HEK293 (cell line): Measurements from ENCODE around the gene RIPK3.

Experiments
- CTCF ChIA-PET: fragments of 350-600 bp; formaldehyde crosslinking; extraction: SDS; loops from one replicate; lab custom pipeline; 2021; ENCODE audit warnings: antibody characterized with exemption; lab: Yijun Ruan, JAX
- POLR2A ChIA-PET: fragments of 300-600 bp; formaldehyde crosslinking; extraction: SDS; loops from one replicate; lab custom pipeline; 2020; ENCODE audit warnings: antibody characterized with exemption, inconsistent platforms; lab: Yijun Ruan, JAX
- H3K27ac ChIP-seq: fragments of 200-500 bp; sonication (Bioruptor generic); 2 replicates; pipeline ENCODE4 v1.5.1; 2014; ENCODE audit warnings: low read depth, low read length, control low read depth, inconsistent platforms; ENCODE audit errors: extremely low read depth
- H3K36me3 ChIP-seq, 2 experiments: fragments of 200-500 bp in 1 of 2; sonication (Bioruptor generic) in 1 of 2; 1 replicate in 1 of 2; 2 replicates in 1 of 2; pipeline ENCODE4 v1.5.1; 2014 to 2017; ENCODE audit warnings: inconsistent platforms in 2 of 2, low read length in 2 of 2; ENCODE audit not compliant: control insufficient read depth in 2 of 2, insufficient read depth in 1 of 2
- H3K4me1 ChIP-seq: fragments of 200-500 bp; sonication (Bioruptor generic); 2 replicates; pipeline ENCODE4 v1.5.1; 2014; ENCODE audit warnings: mild to moderate bottlenecking, low read length, inconsistent platforms; ENCODE audit not compliant: control insufficient read depth, insufficient read depth
- H3K4me3 ChIP-seq: 2 replicates; pipeline ENCODE4 v1.5.1; 2011; ENCODE audit warnings: low read depth, mild to moderate bottlenecking, control low read depth, low read length, moderate library complexity
- H3K9me3 ChIP-seq: fragments of 200-500 bp; sonication (Bioruptor generic); 2 replicates; pipeline ENCODE4 v1.5.1; 2014; ENCODE audit warnings: low read depth, low read length, inconsistent platforms; ENCODE audit not compliant: control insufficient read depth, insufficient read depth
- EGR2 ChIP-seq: fragments of 450-650 bp; formaldehyde crosslinking; IDR thresholded peaks from 2 replicates; pipeline ENCODE4 v1.5.1; 2016; ENCODE audit warnings: low read depth, missing biosample characterization, missing genetic modification characterization
- KLF16 ChIP-seq: fragments of 450-650 bp; formaldehyde crosslinking; IDR thresholded peaks from 2 replicates; pipeline ENCODE4 v1.5.1; 2017; ENCODE audit warnings: missing biosample characterization, missing genetic modification characterization
- KLF17 ChIP-seq: fragments of 450-650 bp; formaldehyde crosslinking; IDR thresholded peaks from 2 replicates; pipeline ENCODE4 v1.5.1; 2016; ENCODE audit warnings: missing biosample characterization, missing genetic modification characterization
- OVOL3 ChIP-seq: fragments of 450-650 bp; formaldehyde crosslinking; IDR thresholded peaks from 2 replicates; pipeline ENCODE4 v1.5.1; 2016; ENCODE audit warnings: missing biosample characterization, missing genetic modification characterization
- REPIN1 ChIP-seq: fragments of 450-650 bp; formaldehyde crosslinking; IDR thresholded peaks from 2 replicates; pipeline ENCODE4 v1.5.1; 2017; ENCODE audit warnings: missing biosample characterization, missing genetic modification characterization, low read depth
- SCRT1 ChIP-seq: fragments of 450-650 bp; formaldehyde crosslinking; IDR thresholded peaks from 2 replicates; pipeline ENCODE4 v1.5.1; 2016; ENCODE audit warnings: missing biosample characterization, missing genetic modification characterization, borderline replicate concordance
- TCF7L2 ChIP-seq: IDR thresholded peaks from 2 replicates; pipeline ENCODE4 v1.6.1; 2011; ENCODE audit warnings: low read depth, mild to moderate bottlenecking, inconsistent platforms, low read length, moderate library complexity, borderline replicate concordance
- ZBTB49 ChIP-seq: fragments of 450-650 bp; formaldehyde crosslinking; IDR thresholded peaks from 2 replicates; pipeline ENCODE4 v1.5.1; 2016; ENCODE audit warnings: missing biosample characterization, missing genetic modification characterization, low read depth
- ZEB2 ChIP-seq: fragments of 450-650 bp; formaldehyde crosslinking; IDR thresholded peaks from 2 replicates; pipeline ENCODE4 v1.5.1; 2016; ENCODE audit warnings: missing biosample characterization, missing genetic modification characterization
- ZFP41 ChIP-seq: fragments of 450-650 bp; formaldehyde crosslinking; IDR thresholded peaks from 2 replicates; pipeline ENCODE4 v1.5.1; 2016; ENCODE audit warnings: missing biosample characterization, missing genetic modification characterization, borderline replicate concordance
- ZNF121 ChIP-seq: fragments of 450-650 bp; formaldehyde crosslinking; IDR thresholded peaks from 2 replicates; pipeline ENCODE4 v1.5.1; 2016; ENCODE audit warnings: missing biosample characterization, missing genetic modification characterization
- ZNF140 ChIP-seq: fragments of 450-650 bp; formaldehyde crosslinking; IDR thresholded peaks from 2 replicates; pipeline ENCODE4 v1.5.1; 2016; ENCODE audit warnings: missing biosample characterization, missing genetic modification characterization
- ZNF449 ChIP-seq: fragments of 450-650 bp; formaldehyde crosslinking; IDR thresholded peaks from 2 replicates; pipeline ENCODE4 v1.5.1; 2017; ENCODE audit warnings: missing biosample characterization, mild to moderate bottlenecking, missing genetic modification characterization, moderate library complexity
- ZNF654 ChIP-seq: fragments of 450-650 bp; formaldehyde crosslinking; IDR thresholded peaks from 2 replicates; pipeline ENCODE4 v1.5.1; 2016; ENCODE audit warnings: low read depth, missing biosample characterization, missing genetic modification characterization
- ZNF658 ChIP-seq: fragments of 450-650 bp; formaldehyde crosslinking; IDR thresholded peaks from 2 replicates; pipeline ENCODE4; 2016; ENCODE audit warnings: missing biosample characterization, missing genetic modification characterization
- ZNF704 ChIP-seq: fragments of 450-650 bp; formaldehyde crosslinking; IDR thresholded peaks from 2 replicates; pipeline ENCODE4 v1.5.1; 2016; ENCODE audit warnings: missing biosample characterization, missing genetic modification characterization
- ZNF776 ChIP-seq: fragments of 450-650 bp; formaldehyde crosslinking; IDR thresholded peaks from 2 replicates; pipeline ENCODE4 v1.5.0; 2017; ENCODE audit warnings: missing biosample characterization, missing genetic modification characterization, borderline replicate concordance

The RIPK3 gene

GRCh38 chr14:24293525-24293924, 46.3 kb downstream of the RIPK3 start:
- CTCF ChIA-PET = interaction anchor here (1.0 to 1.3 kb wide), 3 partner anchors 20 to 51 kb away, joined by 5 to 6 read pairs (median 6); partner anchors contain the start of gene TINF2
- peaks cover 3% of the 10 kb centered on the region; the same call in 1 of the 2 replicates for H3K4me1 ChIP-seq
- no peak overlapping the region for H3K27ac ChIP-seq
- TF ChIP-seq KLF17 (tag by site-specific recombination) (no peak), ZNF121 (tag by site-specific recombination) (peak; percentile 64; the same call in 1 of the 2 replicates), KLF16 (no peak)
- H3K4me3 ChIP-seq = no peak overlapping the region
- H3K36me3 ChIP-seq = peaks cover 10 to 61% of the 10 kb centered on the region in 2 experiments
- no peaks in the 10 kb centered on the region for H3K9me3 ChIP-seq
- POLR2A ChIA-PET = interaction anchor here (2.0 kb wide), 1 partner anchor 51 kb away, joined by 8 read pairs; the partner anchor contains the start of gene TINF2

GRCh38 chr14:24292118-24292807, 47.5 kb downstream of the RIPK3 start:
- CTCF ChIA-PET = interaction anchor here (1.0 to 1.6 kb wide), 6 partner anchors 15 to 139 kb away, joined by 5 to 7 read pairs (median 6); partner anchors contain the start of genes CIDEB and TINF2
- no peak overlapping the region for H3K27ac ChIP-seq
- TF ChIP-seq EGR2 (0 out of 2 replicates have a peak, but pooled peaks have one; percentile 19), ZNF140 (tag by site-specific recombination) (no peak), ZNF449 (tag by site-specific recombination) (no peak), OVOL3 (tag by site-specific recombination) (no peak), ZEB2 (tag by site-specific recombination) (no peak), ZNF654 (tag by site-specific recombination) (no peak), ZBTB49 (tag by site-specific recombination) (no peak), ZNF658 (tag by site-specific recombination) (no peak)
- TF ChIP-seq, all 188 proteins: peak for 1
- POLR2A ChIA-PET = interaction anchor here (0.9 to 2.0 kb wide), 2 partner anchors 21 to 50 kb away, joined by 3 to 8 read pairs; partner anchors contain the start of genes RABGGTA and TINF2
- no peak overlapping the region for H3K4me3 ChIP-seq
- peaks cover 3% of the 10 kb centered on the region; the same call in 1 of the 2 replicates for H3K4me1 ChIP-seq
- H3K9me3 ChIP-seq = no peaks in the 10 kb centered on the region
- peaks cover 10 to 61% of the 10 kb centered on the region in 2 experiments for H3K36me3 ChIP-seq

- peaks cover 10 to 56% of the 10 kb centered on the region in 2 experiments for H3K36me3 ChIP-seq
- no peak overlapping the region for H3K4me3 ChIP-seq
- ChIA-PET CTCF (interaction anchor here (1.2 to 1.6 kb wide), 3 partner anchors 16 to 140 kb away, joined by 6 to 7 read pairs (median 6); partner anchors contain the start of genes CIDEB and TINF2), POLR2A (interaction anchor here (0.9 to 2.0 kb wide), 2 partner anchors 21 to 49 kb away, joined by 3 to 8 read pairs; partner anchors contain the start of genes RABGGTA and TINF2)
- H3K27ac ChIP-seq = no peak overlapping the region
- no peaks in the 10 kb centered on the region for H3K9me3 ChIP-seq
- H3K4me1 ChIP-seq = peaks cover under 1% of the 10 kb centered on the region; the same call in 1 of the 2 replicates
- no peak for TF ChIP-seq ZNF776
- TF ChIP-seq TCF7L2 = no peak
- TF ChIP-seq ZNF704 (tag by site-specific recombination) = no peak
- no peak for TF ChIP-seq SCRT1 (tag by site-specific recombination)
- TF ChIP-seq EGR2 = no peak
- no peak for TF ChIP-seq ZFP41 (tag by site-specific recombination)
- no peak for TF ChIP-seq KLF17 (tag by site-specific recombination)
- TF ChIP-seq REPIN1 = no peak
Measured at GRCh38 chr14:24291446-24292117, 48.2 kb downstream of the RIPK3 start.
